ENCODE results near the gene PPP4R3A.

GRCh38 chr14:91419044-91419397 is 91.1 kb downstream of the PPP4R3A start:
- TF ChIP-seq POLR2A (IDR thresholded peaks at IDR 0.05; ENCODE audit: extremely low read depth, insufficient read length) (no peak), CTCF (IDR thresholded peaks at IDR 0.05; ENCODE audit: low read depth, low read length) (no peak)

Data from NB4 (cell line).